Measurements from ENCODE around the gene ATXN3. TPM values are rescaled to one million over a fixed set of nuclear protein-coding genes. Genes with fewer than 3 reads are reported as not detected.

ATXN3 gene
- total RNA-seq, 1 experiment from 2014 or later: 18.9 TPM

DNA sequence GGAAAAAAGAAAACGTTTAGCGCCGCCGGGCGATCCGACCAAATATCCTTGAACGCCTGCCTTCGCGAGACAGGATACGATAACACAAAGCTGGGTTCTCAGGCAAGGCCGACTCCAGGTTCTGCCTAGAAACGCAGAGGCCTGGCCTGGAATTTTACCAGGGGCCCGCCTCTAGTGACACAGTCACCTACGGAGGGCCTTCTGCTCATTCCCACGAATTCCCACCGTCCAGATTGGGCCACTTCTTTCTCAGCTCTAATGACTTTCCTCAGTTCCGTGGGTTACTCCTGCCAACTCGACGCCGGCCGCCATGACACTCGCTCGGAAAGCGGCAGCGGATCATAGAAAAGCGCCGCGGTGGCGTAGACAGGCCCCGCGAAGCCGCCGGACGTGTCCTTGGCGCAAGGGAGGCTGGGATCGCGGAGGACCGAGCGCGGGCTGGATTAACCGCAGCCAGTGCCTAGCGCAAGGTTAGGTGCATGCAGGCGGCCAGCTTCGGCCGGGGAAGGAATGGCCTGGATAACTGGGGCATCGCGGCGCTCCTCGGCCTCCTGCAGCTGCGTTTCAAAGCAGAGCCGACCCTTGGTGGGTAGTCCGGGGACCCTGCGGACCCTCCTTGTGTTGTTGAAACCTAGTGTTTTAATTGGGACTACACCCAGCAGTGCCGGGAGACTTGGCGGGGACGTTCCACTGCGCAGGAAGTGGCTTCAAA, 66.5 kb downstream of the ATXN3 start, which contains the start of gene TRIP11:
TSS of gene TRIP11 (minus strand) at position 341 of the 712 bp plus-strand sequence. CDS start 374 bp downstream, outside the sequence.
- H3K36me3 ChIP-seq (replicated peaks; ENCODE audit: control insufficient read depth, insufficient read depth, low read length): no peaks in the 10 kb centered on the region
- peak; percentile 91 for DNase-seq
- no peaks in the 10 kb centered on the region for H3K27me3 ChIP-seq (ENCODE audit: control insufficient read depth, insufficient read depth, low read length)
- peak within 1 kb of the TSS; percentile 85 for H3K4me3 ChIP-seq (ENCODE audit: insufficient read depth, low read depth, low read length)

DNA sequence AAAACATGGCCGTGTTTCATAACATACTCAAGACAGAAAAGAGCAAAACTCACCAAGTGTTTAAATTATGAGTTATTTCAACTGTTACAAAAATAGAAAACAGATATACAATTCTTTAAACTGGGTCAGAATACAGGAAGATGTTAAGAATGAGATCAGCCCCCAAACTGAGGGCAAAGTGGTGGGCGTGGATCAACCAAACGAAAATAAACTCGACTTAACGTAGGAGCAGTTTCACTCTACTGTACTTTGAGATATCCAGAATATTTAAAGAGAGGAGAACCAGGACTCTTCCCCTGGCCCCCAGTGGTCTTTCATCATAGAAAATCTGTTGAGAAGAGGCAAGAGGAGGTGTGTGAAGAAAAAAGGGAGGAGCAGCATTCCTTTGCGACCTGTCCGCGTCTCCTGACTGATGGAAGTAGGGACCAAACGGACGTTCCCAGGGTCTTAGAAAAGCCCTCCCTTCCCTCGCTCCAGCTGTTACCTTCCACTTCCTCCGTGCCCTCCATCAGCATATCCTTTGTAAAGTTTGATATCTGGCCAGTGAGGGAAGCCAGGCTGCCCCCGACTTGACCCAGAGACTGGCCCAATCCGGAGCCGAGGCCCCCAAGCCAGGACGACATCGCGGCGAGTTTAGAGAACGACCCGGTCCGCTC, 67.2 kb downstream of the ATXN3 start:
- DNase-seq: peak; percentile 87
- no peaks in the 10 kb centered on the region for H3K36me3 ChIP-seq (replicated peaks; ENCODE audit: control insufficient read depth, insufficient read depth, low read length)

DNA sequence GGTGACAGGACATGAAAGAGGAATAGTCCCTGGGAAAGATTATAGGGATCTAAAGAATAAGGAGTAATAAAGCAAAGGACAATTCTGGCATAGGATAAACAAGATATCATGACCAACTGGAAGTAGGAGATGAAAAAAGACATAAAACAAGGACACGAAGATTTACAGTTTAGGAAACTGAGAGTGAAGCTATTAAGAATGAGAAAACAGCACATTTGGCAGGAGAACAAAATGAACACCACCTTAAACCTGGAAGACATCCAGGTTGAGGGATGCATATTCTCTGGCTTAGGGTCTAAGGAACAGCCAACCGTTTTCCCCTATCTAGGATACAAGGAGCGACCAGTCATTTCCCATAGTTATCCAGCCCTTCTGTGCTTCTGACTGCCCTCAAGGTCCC, 68.4 kb downstream of the ATXN3 start:
- no peak for DNase-seq

More for the DNA sequence above, 67.2 kb downstream of the ATXN3 start:
- no peaks in the 10 kb centered on the region for H3K27me3 ChIP-seq (ENCODE audit: control insufficient read depth, insufficient read depth, low read length)
- H3K4me3 ChIP-seq (ENCODE audit: insufficient read depth, low read depth, low read length): peak overlapping the region; percentile 85

DNA sequence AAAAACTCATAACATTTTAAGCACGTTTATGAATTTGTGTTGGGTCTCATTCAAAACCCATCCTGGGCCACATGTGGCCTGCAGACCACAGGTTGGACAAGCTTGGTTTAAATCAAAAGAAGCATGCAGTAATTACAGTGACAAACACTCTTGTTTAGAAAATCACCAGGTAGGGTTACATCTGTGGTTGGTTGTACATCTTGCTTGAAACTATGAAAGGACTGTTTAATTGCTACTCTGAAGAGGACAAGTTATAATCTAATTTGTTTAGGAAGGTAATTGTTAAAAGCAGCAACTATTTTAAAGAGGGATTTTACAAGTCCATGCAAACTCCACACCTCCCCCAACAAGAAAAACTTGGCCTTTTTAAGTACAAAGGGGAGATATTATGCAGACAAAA, 70.5 kb downstream of the ATXN3 start:
- H3K4me3 ChIP-seq (ENCODE audit: insufficient read depth, low read depth, low read length): no peak overlapping the region
- no peak for DNase-seq
- no peaks in the 10 kb centered on the region for H3K27me3 ChIP-seq (ENCODE audit: control insufficient read depth, insufficient read depth, low read length)
- no peaks in the 10 kb centered on the region; the same call in 1 of the 2 replicates for H3K36me3 ChIP-seq (replicated peaks; ENCODE audit: control insufficient read depth, insufficient read depth, low read length)

More for the DNA sequence above, 68.4 kb downstream of the ATXN3 start:
- H3K4me3 ChIP-seq (ENCODE audit: insufficient read depth, low read depth, low read length): no peak overlapping the region
- no peaks in the 10 kb centered on the region for H3K27me3 ChIP-seq (ENCODE audit: control insufficient read depth, insufficient read depth, low read length)
- H3K36me3 ChIP-seq (replicated peaks; ENCODE audit: control insufficient read depth, insufficient read depth, low read length): no peaks in the 10 kb centered on the region; the same call in 1 of the 2 replicates

DNA sequence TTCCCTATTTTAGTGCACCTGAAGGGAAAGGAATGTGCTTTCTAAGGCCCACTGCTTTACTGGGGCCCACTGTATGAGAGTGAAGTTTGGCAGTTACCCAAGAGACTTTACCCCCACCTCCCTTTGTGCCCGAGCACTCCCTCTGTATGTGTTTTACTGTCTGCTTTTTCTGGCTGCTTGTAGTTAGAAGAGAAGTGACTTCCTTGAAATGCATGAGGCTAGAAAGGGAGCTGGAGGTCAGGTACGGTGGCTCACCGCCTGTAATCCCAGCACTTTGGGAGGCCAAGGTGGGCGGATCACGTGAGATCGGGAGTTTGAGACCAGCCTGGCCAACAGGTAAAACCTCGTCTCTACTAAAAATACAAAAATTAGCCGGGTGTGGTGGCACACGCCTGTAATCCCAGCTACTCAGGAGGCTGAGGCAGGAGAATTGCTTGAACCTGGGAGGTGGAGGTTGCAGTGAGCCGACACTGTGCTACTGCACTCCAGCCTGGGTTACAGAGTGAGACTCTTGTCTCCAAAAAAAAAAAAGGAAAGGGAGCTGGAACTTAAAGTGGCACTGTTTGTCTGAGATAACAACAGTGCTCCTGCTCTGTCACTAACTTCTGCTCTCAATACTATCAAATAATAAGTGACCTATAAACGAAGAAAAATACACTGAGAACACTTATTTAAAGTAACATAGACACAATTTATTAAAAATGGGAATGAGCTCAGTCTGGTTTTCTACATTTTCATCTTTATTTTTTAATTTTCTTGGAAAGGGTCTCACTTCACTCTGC, 72.3 kb downstream of the ATXN3 start:
- Histone ChIP-seq H3K4me3 (ENCODE audit: insufficient read depth, low read depth, low read length) (no peak overlapping the region), H3K27me3 (ENCODE audit: control insufficient read depth, insufficient read depth, low read length) (no peaks in the 10 kb centered on the region), H3K36me3 (replicated peaks; ENCODE audit: control insufficient read depth, insufficient read depth, low read length) (no peaks in the 10 kb centered on the region; the same call in 1 of the 2 replicates)
- no peak for DNase-seq

DNA sequence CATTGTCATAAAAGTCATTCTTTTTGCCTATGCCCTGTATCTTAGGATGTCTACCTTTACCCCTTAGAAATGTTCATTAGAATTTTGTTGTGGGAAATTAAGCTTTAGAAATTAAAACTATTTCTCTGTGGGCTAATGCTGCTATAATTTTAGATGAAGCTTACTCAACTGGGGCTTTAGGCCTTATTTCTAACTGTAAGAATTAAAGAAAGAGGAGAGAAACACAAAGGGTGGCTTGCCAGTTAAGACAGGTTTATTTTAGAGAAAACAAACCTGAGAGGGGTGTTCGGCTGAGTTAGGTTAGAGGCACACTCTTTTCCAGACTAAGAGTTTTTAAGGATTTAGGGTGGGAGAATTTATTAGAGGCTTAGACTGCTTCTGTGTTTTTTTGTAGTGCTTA, 72.9 kb downstream of the ATXN3 start:
- Histone ChIP-seq H3K27me3 (ENCODE audit: control insufficient read depth, insufficient read depth, low read length) (no peaks in the 10 kb centered on the region), H3K36me3 (replicated peaks; ENCODE audit: control insufficient read depth, insufficient read depth, low read length) (no peaks in the 10 kb centered on the region; the same call in 1 of the 2 replicates), H3K4me3 (ENCODE audit: insufficient read depth, low read depth, low read length) (no peak overlapping the region)
- no peak for DNase-seq

DNA sequence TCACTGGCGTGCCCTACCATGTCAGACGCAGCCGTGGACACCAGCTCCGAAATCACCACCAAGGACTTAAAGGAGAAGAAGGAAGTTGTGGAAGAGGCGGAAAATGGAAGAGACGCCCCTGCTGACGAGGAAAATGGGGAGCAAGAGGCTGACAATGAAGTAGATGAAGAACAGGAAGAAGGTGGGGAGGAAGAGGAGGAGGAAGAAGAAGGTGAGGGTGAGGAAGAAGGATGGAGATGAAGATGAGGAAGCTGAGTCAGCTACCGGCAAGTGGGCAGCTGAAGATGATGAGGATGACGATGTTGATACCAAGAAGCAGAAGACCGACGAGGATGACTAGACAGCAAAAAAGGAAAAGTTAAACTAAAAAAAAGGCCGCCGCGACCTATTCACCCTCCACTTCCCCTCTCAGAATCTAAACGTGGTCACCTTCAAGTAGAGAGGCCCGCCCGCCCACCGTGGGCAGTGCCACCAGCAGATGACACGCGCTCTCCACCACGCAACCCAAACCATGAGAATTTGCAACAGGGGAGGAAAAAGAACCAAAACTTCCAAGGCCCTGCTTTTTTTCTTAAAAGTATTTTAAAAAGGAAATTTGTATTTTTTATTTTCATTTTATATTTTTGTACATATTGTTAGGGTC, 79.7 kb downstream of the ATXN3 start:
- Histone ChIP-seq H3K4me3 (ENCODE audit: insufficient read depth, low read depth, low read length) (no peak overlapping the region), H3K36me3 (replicated peaks; ENCODE audit: control insufficient read depth, insufficient read depth, low read length) (no peaks in the 10 kb centered on the region; the same call in 1 of the 2 replicates), H3K27me3 (ENCODE audit: control insufficient read depth, insufficient read depth, low read length) (no peaks in the 10 kb centered on the region)
- no peak for DNase-seq

DNA sequence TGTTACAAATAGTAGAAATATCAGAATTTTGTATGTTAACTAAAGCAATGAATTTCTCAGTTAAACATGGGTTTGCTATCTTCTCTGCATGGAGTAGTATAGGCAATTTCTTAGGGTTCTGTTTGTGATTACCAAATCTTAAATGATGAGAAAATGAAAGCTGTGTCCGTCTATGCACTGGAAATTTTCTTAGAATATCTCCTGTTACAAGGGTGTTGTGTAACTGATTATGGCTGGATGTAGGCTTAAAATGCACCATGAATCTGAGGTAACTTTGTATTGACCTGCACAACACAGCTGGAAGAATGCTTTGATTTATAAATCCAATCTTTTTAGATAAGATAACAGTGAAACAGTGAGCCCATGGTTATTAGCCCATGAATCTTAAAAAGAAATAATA, 84.3 kb downstream of the ATXN3 start:
- no peak for DNase-seq
- Histone ChIP-seq H3K4me3 (ENCODE audit: insufficient read depth, low read depth, low read length) (no peak overlapping the region), H3K36me3 (replicated peaks; ENCODE audit: control insufficient read depth, insufficient read depth, low read length) (peaks cover 4% of the 10 kb centered on the region), H3K27me3 (ENCODE audit: control insufficient read depth, insufficient read depth, low read length) (no peaks in the 10 kb centered on the region)

DNA sequence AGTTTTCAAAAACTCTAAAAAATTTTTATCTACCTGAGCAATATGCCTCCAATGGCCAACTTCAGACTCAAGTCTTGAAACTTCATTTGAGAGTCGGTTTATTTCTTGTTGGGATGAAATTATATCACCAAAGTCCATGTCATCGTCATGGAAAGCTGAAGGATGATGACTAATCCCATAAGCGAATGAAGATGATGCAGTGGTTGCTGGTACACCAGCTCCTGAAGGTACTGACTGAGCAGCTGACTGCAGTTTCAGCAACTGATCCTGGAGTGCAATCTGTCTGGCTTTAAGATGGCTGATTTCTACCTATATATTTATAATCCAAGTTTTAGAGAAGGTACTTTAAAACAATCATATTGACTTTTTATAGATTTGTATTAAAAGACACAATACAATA, 84.9 kb downstream of the ATXN3 start:
- H3K36me3 ChIP-seq (replicated peaks; ENCODE audit: control insufficient read depth, insufficient read depth, low read length): peaks cover 4% of the 10 kb centered on the region
- no peak for DNase-seq
- H3K27me3 ChIP-seq (ENCODE audit: control insufficient read depth, insufficient read depth, low read length): no peaks in the 10 kb centered on the region
- H3K4me3 ChIP-seq (ENCODE audit: insufficient read depth, low read depth, low read length): no peak overlapping the region

DNA sequence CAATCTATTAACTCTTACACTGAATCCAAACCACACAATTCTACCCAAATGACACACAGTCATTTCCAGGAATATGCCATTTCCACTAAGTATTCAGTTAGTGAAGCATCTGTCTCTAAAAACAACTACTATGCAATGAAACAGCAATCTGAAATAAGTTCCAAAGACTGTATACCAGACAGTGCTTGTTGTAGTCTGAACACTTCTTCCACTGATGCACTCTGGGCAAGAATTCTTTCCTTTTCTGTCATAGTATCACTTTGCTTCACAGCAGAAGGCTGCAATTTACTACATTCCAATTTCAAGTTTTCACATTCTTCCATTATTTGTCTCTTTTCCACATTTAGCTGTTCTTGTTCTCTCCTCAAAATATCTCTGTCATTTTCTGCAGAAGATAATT, 92.3 kb downstream of the ATXN3 start:
- no peak overlapping the region for H3K4me3 ChIP-seq (ENCODE audit: insufficient read depth, low read depth, low read length)
- DNase-seq: no peak
- peaks cover 6% of the 10 kb centered on the region for H3K36me3 ChIP-seq (replicated peaks; ENCODE audit: control insufficient read depth, insufficient read depth, low read length)
- H3K27me3 ChIP-seq (ENCODE audit: control insufficient read depth, insufficient read depth, low read length): no peaks in the 10 kb centered on the region

DNA sequence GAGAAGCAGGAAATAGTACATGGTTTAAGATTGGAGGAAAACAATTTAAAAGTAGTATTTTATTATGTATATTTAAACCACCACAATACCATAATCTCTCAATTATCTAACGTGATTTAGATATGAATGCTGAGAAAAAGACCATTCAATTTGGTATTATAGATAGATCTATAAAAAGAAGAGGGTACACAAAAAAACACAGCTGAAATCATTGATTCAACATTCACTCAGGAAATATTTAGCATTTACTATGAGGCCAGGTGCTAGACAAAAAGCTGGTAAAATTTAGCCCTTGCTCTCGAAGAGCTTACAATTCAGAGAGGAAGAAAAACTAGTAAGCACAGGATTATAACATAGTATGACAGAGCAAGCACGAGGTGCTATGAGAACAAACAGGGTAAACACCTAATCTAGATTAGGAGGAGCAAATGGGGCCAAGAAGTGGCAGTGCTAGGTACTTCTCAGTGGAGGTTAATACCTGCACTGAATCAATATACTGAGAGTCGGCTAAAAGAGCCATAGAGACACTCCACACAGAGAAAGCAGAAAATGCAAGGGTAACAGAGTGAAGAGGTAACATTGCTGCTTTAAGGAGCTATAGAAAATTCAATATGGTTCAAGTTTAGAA, 94.1 kb downstream of the ATXN3 start:
- DNase-seq: no peak
- Histone ChIP-seq H3K4me3 (ENCODE audit: insufficient read depth, low read depth, low read length) (no peak overlapping the region), H3K36me3 (replicated peaks; ENCODE audit: control insufficient read depth, insufficient read depth, low read length) (peaks cover 8% of the 10 kb centered on the region), H3K27me3 (ENCODE audit: control insufficient read depth, insufficient read depth, low read length) (no peaks in the 10 kb centered on the region)

DNA sequence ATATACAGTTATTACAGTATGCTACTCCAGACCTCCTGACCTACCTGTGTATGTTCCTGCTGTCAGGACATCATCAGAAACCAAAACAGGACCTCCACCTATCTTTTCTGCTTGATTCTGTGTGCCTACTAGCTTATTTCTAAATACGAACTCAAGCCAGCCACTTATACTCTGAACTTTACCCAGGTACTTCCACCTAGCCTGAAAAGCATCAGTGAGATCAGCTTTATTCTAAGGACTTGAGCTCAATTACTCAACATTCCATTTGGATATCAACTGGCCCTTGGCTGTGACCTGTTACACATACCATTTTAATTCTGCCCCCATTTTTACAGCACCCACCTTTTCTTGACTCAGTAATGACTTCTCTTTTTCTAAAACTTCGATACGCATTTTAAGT, 95.7 kb downstream of the ATXN3 start:
- Histone ChIP-seq H3K4me3 (ENCODE audit: insufficient read depth, low read depth, low read length) (no peak overlapping the region), H3K36me3 (replicated peaks; ENCODE audit: control insufficient read depth, insufficient read depth, low read length) (peaks cover 7% of the 10 kb centered on the region), H3K27me3 (ENCODE audit: control insufficient read depth, insufficient read depth, low read length) (no peaks in the 10 kb centered on the region)
- no peak for DNase-seq

DNA sequence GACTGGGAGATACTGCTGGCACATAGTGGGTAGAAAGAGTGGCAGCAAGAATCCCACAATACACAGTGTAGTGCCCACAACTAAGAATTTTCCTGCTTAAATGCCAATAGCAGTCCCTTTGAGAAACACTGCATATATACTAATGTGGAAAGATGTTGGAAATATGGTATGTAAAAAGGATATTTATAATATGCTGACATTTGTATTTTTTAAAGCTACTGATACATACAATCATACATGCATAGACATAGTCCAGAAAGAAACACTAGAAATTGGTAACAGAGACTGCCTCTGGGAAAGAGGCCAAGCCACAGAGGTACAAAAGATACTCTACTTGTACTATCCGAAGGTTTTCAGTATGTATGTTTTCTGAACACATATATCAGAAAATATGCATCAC, 96.8 kb downstream of the ATXN3 start:
- Histone ChIP-seq H3K36me3 (replicated peaks; ENCODE audit: control insufficient read depth, insufficient read depth, low read length) (peaks cover 7% of the 10 kb centered on the region), H3K27me3 (ENCODE audit: control insufficient read depth, insufficient read depth, low read length) (no peaks in the 10 kb centered on the region), H3K4me3 (ENCODE audit: insufficient read depth, low read depth, low read length) (no peak overlapping the region)
- no peak for DNase-seq

Data from H7 (cell line).